HG02885 (cell line): ENCODE results near the gene FOXB1.
A peak's percentile ranks its signal among the peaks of the same experiment; 100 is the strongest.

Experiments used
- ATAC-seq: cut with Tn5 transposase; IDR thresholded peaks from one replicate; pipeline ENCODE4 v1.9.1; 2021; ENCODE audit warnings: mild to moderate bottlenecking; ENCODE audit not compliant: unreplicated experiment, poor library complexity

FOXB1 gene

GRCh38 chr15:59998305-59998949 lies 5.7 kb upstream of the FOXB1 start:
- no peak for ATAC-seq

- no peak for ATAC-seq
These were observed 5.0 kb upstream of the FOXB1 start for GRCh38 chr15:59998950-59999611.

- ATAC-seq = no peak
These were observed 4.4 kb upstream of the FOXB1 start for GRCh38 chr15:59999612-60000112.

GRCh38 chr15:60000113-60000823 lies 3.8 kb upstream of the FOXB1 start:
- no peak for ATAC-seq

GRCh38 chr15:60000824-60001609 lies 3.1 kb upstream of the FOXB1 start:
- no peak for ATAC-seq

DNA sequence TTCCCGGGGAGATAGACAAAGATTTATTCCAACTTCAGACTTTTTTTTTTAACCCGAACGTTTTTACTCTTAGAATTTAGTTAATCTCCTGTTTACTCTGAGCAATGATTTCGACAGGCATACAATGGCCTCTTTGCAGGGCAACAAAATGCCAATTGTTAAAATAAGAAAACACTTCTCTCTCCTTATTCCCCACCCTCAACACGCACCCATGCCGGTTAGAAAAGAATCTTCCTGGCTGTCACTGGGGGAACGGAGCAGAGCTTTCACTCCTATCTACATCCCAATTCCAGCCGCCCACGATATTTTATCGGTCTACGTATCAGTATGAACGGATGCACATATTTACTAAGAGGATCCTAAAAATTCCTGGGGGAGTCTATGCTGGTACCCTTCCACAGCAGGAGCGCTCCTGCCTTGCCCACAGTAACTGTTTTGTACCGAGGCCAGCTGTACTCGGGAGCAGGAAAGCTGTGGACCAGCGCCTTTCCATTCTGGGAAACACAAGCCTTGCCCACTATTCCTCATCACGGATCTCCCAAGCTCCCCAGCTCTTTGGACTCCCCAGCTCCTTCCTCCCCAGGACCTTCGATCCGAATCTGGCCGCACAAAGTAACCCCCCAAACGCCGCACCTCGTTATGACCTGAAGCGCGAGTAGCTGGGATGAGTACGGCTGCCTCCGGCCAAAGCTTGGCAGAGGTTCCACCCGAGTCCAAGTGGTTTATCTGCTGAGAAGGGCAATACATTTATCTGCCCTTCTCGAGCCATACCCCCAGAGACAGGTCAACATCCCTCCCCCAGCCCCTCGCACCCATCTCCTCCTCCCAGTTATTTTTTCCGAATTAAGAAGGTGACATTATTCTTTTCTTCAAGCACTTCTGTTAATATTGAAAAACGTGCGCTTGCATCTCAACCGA lies 2.2 kb upstream of the FOXB1 start:
- ATAC-seq = no peak

- ATAC-seq = no peak
These were observed 1.4 kb upstream of the FOXB1 start for GRCh38 chr15:60002528-60003218.

DNA sequence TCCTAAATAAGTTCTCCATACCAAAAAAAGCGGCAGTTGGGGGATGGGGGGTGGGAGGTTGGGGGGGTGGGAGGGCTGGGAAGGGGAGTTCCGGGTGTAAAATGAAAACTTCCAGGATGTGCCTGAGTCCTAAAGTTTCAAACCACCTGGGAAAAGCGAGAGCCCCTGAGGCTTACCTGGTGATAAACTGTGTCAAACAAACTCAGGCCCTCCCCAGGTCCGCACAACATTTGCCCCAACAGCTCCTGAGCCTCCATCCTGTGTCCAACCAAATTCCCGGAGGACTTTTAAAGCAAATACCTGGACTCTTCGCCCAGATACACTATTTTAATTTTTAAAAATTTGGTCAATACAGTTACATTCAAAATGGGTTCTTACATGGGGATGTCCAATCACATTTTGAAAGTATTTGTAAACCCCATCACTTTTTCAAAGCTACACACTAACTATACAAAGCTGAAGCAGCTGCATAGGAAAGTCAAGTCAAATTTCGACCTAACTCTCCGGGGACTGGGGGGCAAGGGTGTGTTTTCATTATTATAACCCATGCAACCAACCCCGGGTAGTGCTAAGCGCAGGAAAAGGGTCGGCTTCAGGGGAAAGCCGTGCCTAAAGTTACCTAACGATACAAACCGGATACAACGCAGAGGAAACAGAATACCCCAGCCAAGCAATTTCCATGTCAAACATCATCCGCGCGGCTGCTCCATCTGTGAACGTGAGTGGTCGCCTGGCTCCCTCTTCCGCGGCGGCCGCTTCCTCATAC lies 685 bp upstream of the FOXB1 start:
- ATAC-seq = no peak

GRCh38 chr15:60004846-60005351 lies 788 bp downstream of the FOXB1 start:
- ATAC-seq = no peak

DNA sequence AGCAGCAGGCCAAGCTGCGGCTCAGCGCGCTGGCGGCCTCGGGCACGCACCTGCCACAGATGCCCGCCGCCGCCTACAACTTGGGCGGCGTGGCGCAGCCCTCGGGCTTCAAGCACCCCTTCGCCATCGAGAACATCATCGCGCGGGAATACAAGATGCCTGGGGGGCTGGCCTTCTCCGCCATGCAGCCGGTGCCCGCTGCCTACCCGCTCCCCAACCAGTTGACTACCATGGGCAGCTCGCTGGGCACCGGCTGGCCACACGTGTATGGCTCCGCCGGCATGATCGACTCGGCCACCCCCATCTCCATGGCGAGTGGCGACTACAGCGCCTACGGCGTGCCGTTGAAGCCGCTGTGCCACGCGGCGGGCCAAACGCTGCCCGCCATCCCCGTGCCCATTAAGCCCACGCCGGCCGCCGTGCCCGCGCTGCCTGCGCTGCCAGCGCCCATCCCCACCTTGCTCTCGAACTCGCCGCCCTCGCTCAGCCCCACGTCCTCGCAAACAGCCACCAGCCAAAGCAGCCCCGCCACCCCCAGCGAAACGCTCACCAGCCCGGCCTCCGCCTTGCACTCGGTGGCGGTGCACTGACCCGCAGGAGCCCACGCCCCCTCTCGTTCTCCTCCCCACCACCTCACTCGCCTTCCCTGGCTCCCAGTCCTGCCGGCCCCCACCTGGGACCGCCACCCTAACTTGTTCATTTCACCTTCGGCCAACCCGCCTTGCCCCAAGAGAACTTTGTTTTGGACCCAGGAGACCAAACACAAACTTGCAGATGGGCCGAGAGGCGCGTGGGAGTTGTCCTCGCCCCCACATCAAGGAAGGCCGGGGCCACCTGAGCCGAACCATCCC lies 1.5 kb downstream of the FOXB1 start:
- ATAC-seq = peak; percentile 38

DNA sequence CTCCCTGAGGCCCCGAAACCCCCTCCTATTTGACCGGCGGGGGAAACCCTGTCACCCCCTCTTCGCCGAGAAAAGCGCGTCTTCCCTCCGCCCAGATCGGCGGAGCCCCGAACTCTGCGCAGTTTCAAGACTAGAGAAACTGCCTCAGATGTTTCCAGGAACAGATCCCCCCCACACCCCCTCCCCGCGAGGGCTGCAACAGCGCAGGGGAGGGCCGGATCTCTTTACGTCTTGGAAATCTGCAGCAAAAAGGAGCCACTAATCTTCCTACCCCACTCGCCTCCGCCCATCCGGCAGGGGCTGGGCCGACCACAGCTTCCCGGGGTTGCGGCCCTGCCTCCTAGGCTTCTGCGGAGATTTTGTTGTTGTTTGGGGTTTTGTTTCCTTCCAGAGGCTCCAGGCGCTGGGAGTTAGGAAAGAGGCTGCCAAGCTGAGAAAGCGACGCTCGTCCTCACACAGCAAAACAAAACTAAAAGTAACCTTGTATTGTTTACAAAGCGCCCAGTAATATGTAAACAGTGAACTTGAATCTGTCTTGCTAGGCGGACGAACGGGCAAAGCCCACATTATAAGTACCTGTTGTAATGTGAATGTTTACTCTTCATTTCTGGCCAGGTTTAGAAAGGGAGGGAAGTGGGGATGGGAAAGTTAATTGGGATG lies 2.2 kb downstream of the FOXB1 start:
- ATAC-seq = peak; percentile 54

- ATAC-seq = no peak
These were observed 2.8 kb downstream of the FOXB1 start for GRCh38 chr15:60006873-60007272.

DNA sequence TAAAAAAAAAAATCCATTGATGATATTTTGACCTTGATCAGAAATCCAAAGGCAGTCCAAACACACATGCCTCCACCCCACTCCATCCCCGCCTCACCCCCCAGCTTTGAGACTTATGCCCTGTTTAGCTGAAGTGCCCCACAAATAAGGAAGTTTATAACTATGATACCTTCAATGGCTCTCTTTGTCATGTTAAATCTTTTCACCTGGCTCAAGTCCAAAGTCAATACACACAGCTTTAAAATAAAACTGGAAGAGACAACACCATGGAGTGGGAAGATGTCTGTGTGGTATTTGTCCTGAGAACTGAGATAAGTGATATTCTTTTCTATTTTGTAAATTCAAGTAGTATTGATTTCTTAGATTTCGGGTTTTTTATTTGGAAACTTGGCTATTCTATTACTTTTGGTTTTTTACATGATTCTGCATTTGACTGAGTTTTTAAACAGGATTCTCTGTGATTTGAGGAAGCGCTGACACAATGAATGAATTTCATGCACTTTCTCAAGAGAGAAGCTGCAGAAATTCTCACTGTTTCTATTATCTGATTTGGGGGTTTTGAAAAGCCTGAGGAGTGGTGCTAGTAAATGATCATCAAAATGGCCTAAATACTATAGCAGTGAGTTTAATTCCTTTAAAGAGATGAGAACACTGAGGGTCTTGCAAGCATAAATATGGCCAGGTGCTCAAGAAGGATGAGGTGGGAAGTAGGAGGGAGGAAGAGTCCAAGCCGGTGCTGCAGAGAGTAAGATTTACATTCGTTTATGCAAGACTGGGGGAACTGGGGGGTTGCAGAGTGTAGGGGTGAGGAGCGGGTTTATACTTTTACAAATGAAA lies 5.2 kb downstream of the FOXB1 start:
- ATAC-seq = no peak

DNA sequence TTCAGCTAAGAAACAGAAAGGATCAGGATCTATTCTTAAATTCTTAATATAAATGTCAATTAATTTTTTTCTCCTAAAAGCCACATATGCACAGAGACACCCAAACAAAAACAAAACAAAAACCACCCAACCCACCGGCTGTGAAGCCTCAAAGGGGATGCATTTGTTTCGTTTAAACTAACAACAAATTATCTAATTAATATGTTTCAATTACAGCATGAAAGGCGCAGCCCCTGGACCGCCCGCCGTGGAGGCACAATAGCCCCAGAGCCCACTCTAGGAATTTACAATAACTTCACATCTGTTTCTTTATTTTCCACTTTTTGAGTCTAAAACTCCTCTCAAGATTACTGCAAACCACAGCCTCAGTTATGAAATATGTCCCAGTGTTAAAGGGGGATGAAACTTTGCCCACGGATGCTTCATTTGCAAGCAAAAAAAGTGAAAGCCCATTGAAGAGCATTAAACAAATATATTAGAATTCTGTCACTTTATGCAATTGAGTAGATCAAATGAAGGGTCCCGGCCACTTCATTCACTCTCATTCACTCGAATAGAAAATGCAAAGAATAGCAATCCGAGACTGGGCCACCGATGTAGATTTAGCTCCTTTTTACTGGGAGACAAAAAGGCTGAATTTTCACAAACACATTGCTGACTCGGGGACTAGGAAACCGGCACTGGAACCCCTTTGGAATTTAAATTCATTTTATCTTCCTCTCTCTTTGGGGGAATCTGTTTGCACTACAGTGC lies 6.0 kb downstream of the FOXB1 start:
- no peak for ATAC-seq

DNA sequence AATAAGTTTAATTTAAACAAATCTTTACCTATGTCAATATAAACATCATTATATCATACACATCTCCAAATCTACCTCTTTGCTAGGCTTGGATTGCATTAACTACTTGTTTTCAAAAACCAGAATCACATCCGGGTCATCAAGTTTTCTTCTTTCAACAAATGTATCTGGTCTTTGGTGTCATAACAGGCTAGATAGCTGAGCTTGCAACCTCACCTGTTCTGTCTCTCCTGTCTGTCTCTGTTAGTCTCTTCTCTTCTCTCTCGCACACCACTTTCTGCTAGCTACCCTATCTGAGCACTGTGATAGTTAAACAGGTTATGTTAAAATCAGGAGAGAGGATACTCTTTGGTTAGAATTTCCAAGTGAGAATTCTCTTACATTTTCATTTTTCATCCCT lies 6.7 kb downstream of the FOXB1 start:
- no peak for ATAC-seq
